Neuron (in vitro differentiated cells): ENCODE results near the gene PPP1R36.

ENCODE experiments used
- H2AFZ ChIP-seq: one replicate; pipeline ENCODE4 v1.6.1; 2013; ENCODE audit warnings: low read depth, mild to moderate bottlenecking, inconsistent platforms, low read length, moderate library complexity
- H3K27me3 ChIP-seq: one replicate; pipeline ENCODE4 v1.6.1; 2013; ENCODE audit warnings: low read length; ENCODE audit not compliant: insufficient read depth
- H3K36me3 ChIP-seq: one replicate; pipeline ENCODE4 v1.6.1; 2013; ENCODE audit warnings: low read length; ENCODE audit not compliant: insufficient read depth
- H3K4me1 ChIP-seq: one replicate; pipeline ENCODE4 v1.6.1; 2013; ENCODE audit warnings: low read length; ENCODE audit not compliant: insufficient read depth
- H3K4me3 ChIP-seq: 2 replicates; pipeline ENCODE4 v1.5.1; 2013; ENCODE audit warnings: mild to moderate bottlenecking, low read length, moderate library complexity
- H3K9me3 ChIP-seq: one replicate; pipeline ENCODE4 v1.6.1; 2013; ENCODE audit warnings: low read length

Gene PPP1R36

DNA sequence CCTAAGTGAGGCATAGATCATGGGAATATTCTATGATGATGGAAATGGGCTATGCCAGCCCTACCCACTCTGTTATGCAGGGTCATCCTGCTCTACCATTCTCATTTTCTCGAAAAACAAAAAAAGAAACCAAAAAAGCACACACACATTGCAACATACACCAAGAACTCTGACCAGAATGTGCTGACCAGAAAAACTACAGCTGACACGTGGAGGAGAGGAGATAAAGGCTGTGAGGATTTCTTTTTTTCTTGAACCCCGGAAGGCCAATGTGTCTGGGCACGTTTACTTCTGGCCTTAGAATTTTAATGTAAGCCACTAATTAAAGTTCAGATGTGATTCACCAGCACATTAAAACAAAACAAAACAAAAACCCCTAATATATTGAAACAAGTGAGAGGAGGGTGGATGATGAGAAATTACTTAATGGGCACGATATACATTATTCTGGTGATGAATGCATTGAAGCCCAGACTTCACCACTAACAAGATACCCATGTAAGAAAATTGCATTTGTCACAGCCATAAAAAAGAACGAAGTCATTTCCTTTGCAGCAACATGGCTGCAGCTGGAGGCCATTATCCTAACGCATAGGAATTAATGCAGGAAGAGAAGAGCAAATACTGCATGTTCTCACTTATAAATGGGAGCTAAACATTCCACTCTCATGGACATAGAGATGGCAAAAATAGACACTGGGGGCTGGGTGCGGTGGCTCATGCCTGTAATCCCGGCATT lies 88.1 kb downstream of the PPP1R36 start:
- Histone ChIP-seq H3K27me3 (no peaks in the 10 kb centered on the region), H3K4me3 (no peak overlapping the region), H3K4me1 (peaks cover 15% of the 10 kb centered on the region), H2AFZ (no peak overlapping the region), H3K9me3 (no peaks in the 10 kb centered on the region), H3K36me3 (no peaks in the 10 kb centered on the region)

DNA sequence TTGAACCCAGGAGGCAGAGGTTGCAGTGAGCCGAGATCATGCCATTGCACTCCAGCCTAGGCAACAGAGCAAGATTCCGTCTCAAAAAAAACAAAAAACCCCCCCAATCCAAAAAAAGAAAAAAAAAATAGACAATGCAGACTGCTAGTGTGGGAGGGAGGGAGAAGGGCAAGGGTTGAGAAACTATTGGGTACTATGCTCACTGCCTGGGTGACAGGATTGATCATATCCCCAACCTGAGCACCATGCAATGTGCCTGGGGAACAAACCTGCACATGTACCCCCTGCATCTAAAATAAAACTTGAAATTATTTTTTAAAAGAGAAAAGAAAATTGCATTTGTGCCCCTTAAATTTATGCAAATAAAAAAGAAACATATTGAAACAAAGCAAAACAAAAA lies 88.9 kb downstream of the PPP1R36 start:
- Histone ChIP-seq H3K4me3 (no peak overlapping the region), H3K36me3 (no peaks in the 10 kb centered on the region), H2AFZ (no peak overlapping the region), H3K9me3 (peaks cover under 1% of the 10 kb centered on the region), H3K4me1 (peaks cover 15% of the 10 kb centered on the region), H3K27me3 (no peaks in the 10 kb centered on the region)
